Mesenchymal stem cell (in vitro differentiated cells and primary cell): ENCODE measurements around the gene MPP2.
A peak's percentile ranks its signal among the peaks of the same experiment; 100 is the strongest.

Experiments
- DNase-seq: peaks from one replicate; pipeline ENCODE4 v3.0.0-alpha.2; 2013
- H2AFZ ChIP-seq: one replicate; pipeline ENCODE4 v1.6.1; 2013; ENCODE audit warnings: low read depth, mild to moderate bottlenecking, control low read depth, inconsistent platforms, low read length, moderate library complexity
- H2AK5ac ChIP-seq: 2 replicates; pipeline ENCODE4 v1.6.1; 2013; ENCODE audit warnings: low read length, moderate library complexity, mild to moderate bottlenecking, inconsistent platforms; ENCODE audit not compliant: severe bottlenecking
- H2BK120ac ChIP-seq: one replicate; pipeline ENCODE4 v1.6.1; 2013; ENCODE audit warnings: low read depth, mild to moderate bottlenecking, inconsistent platforms, low read length, moderate library complexity
- H2BK12ac ChIP-seq, 2 experiments: one replicate each; pipeline ENCODE4 v1.6.1; 2013; ENCODE audit warnings: inconsistent platforms in 2 of 2, low read length in 2 of 2, mild to moderate bottlenecking in 2 of 2, moderate library complexity in 2 of 2, control low read depth in 1 of 2
- H2BK15ac ChIP-seq: one replicate; pipeline ENCODE4 v1.6.1; 2013; ENCODE audit warnings: mild to moderate bottlenecking, low read depth, inconsistent platforms; ENCODE audit not compliant: poor library complexity, severe bottlenecking
- H2BK5ac ChIP-seq: 2 replicates; pipeline ENCODE4 v1.6.1; 2013; ENCODE audit warnings: low read depth, mild to moderate bottlenecking, low read length, control low read depth, inconsistent platforms; ENCODE audit not compliant: poor library complexity, severe bottlenecking
- H3K14ac ChIP-seq, 2 experiments: one replicate each; pipeline ENCODE4 v1.6.1; 2013; ENCODE audit warnings: inconsistent platforms in 2 of 2, low read length in 2 of 2, control low read depth in 1 of 2, mild to moderate bottlenecking in 1 of 2, moderate library complexity in 1 of 2
- H3K18ac ChIP-seq, 2 experiments: one replicate each; pipeline ENCODE4 v1.6.1; 2013; ENCODE audit warnings: inconsistent platforms in 2 of 2, low read length in 2 of 2, control low read depth in 1 of 2, low read depth in 1 of 2, mild to moderate bottlenecking in 1 of 2
- H3K23ac ChIP-seq, 2 experiments: one replicate each; pipeline ENCODE4 v1.6.1; 2013; ENCODE audit warnings: inconsistent platforms in 2 of 2, low read length in 2 of 2, mild to moderate bottlenecking in 2 of 2, moderate library complexity in 2 of 2, control low read depth in 1 of 2
- H3K27ac ChIP-seq: 2 replicates; pipeline ENCODE4 v1.5.1; 2013; ENCODE audit warnings: mild to moderate bottlenecking, moderate library complexity, low read length, control low read depth, inconsistent platforms; ENCODE audit not compliant: poor library complexity, severe bottlenecking
- H3K27me3 ChIP-seq, 2 experiments: 2 replicates each; pipeline versions ENCODE4 v1.6.1 to v1.7.0; 2013; ENCODE audit warnings: low read length in 2 of 2, mild to moderate bottlenecking in 2 of 2, moderate library complexity in 2 of 2, control low read depth in 1 of 2, inconsistent platforms in 1 of 2; ENCODE audit not compliant: control insufficient read depth in 1 of 2, insufficient read depth in 1 of 2
- H3K36me3 ChIP-seq, 2 experiments: 2 replicates each; pipeline versions ENCODE4 v1.6.1 to v1.7.0; 2013; ENCODE audit warnings: low read length in 2 of 2, control low read depth in 1 of 2, inconsistent platforms in 1 of 2, low read depth in 1 of 2, mild to moderate bottlenecking in 1 of 2; ENCODE audit not compliant: insufficient read depth in 2 of 2, control insufficient read depth in 1 of 2
- H3K4ac ChIP-seq, 2 experiments: one replicate each; pipeline ENCODE4 v1.6.1; 2013; ENCODE audit warnings: inconsistent platforms in 2 of 2, low read length in 2 of 2, mild to moderate bottlenecking in 2 of 2, moderate library complexity in 2 of 2, control low read depth in 1 of 2, low read depth in 1 of 2
- H3K4me1 ChIP-seq: 2 replicates; pipeline ENCODE4 v1.6.1; 2013; ENCODE audit warnings: low read depth, low read length, control low read depth; ENCODE audit not compliant: control insufficient read depth, insufficient read depth
- H3K4me2 ChIP-seq: 2 replicates; pipeline ENCODE4 v1.6.1; 2013; ENCODE audit warnings: low read length, mild to moderate bottlenecking, inconsistent platforms; ENCODE audit not compliant: poor library complexity, severe bottlenecking
- H3K4me3 ChIP-seq, 2 experiments: 2 replicates each; pipeline versions ENCODE4 v1.5.1 to v1.7.0; 2013; ENCODE audit warnings: low read length in 2 of 2, mild to moderate bottlenecking in 2 of 2, control low read depth in 1 of 2, low read depth in 1 of 2; ENCODE audit not compliant: insufficient read depth in 1 of 2
- H3K79me1 ChIP-seq: replicated peaks from 2 replicates; pipeline ENCODE4 v1.6.1; 2013; ENCODE audit warnings: mild to moderate bottlenecking, control low read depth, low read length, inconsistent platforms; ENCODE audit not compliant: poor library complexity, severe bottlenecking
- H3K9ac ChIP-seq: 2 replicates; pipeline ENCODE4 v1.7.0; 2013; ENCODE audit warnings: mild to moderate bottlenecking, low read length, moderate library complexity
- H3K9me3 ChIP-seq: 2 replicates; pipeline ENCODE4 v1.7.0; 2013; ENCODE audit warnings: mild to moderate bottlenecking, low read length; ENCODE audit not compliant: control insufficient read depth
- H4K8ac ChIP-seq: one replicate; pipeline ENCODE4 v1.6.1; 2013; ENCODE audit warnings: inconsistent platforms, mild to moderate bottlenecking, low read length, moderate library complexity
- H4K91ac ChIP-seq: one replicate; pipeline ENCODE4 v1.6.1; 2013; ENCODE audit warnings: mild to moderate bottlenecking, low read length, inconsistent platforms
- whole genome bisulfite sequencing: methylation state at CpG from one replicate; pipeline ENCODE4 v1.1.7; 2013; ENCODE audit warnings: mixed read lengths; 5-methylcytosine and 5-hydroxymethylcytosine counted together

The MPP2 gene

DNA sequence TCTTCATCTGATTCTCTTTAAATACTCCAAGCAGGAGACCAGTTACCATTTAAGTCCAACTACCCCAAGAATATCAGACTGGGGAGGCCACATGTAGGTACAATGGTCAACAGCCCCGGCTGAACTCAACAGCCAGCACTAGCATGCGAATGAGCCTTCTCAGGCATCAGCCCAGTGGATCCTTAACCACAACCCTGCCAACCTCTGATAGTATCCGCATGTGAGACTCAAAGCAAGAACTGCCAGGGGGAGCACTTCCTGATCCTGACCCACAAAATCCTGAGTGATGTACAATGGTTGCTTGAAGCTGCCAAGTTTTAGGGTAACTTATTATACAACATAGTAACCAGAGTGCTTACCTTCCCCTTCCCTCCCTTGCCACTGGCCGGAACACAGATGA is 42.4 kb upstream of the MPP2 start:
- DNase-seq: no peak
- no peaks in the 10 kb centered on the region for H3K9me3 ChIP-seq
- H3K27ac ChIP-seq: no peak overlapping the region
- no peak overlapping the region for H4K8ac ChIP-seq
- H2BK15ac ChIP-seq: no peak overlapping the region
- H3K18ac ChIP-seq: no peak overlapping the region
- H2BK5ac ChIP-seq: no peak overlapping the region
- no peak overlapping the region for H3K4me3 ChIP-seq
- no peak overlapping the region for H2BK120ac ChIP-seq
- H3K4me1 ChIP-seq: peaks cover 11% of the 10 kb centered on the region
- no peak overlapping the region for H3K4ac ChIP-seq
- H3K9ac ChIP-seq: no peak overlapping the region
- peaks cover 0 to 7% of the 10 kb centered on the region in 2 experiments for H3K36me3 ChIP-seq
- H2BK12ac ChIP-seq: no peak overlapping the region
- no peak overlapping the region for H4K91ac ChIP-seq
- no peak overlapping the region for H3K4me2 ChIP-seq
- no peak overlapping the region for H2AK5ac ChIP-seq
- no peak overlapping the region for H3K14ac ChIP-seq
- peaks cover 49 to 53% of the 10 kb centered on the region in 2 experiments for H3K27me3 ChIP-seq
- H3K79me1 ChIP-seq: no peaks in the 10 kb centered on the region
- WGBS: 62% methylated on average over 4 of the region's 4 CpGs
- H3K23ac ChIP-seq: peak overlapping the region in 1 of 2 experiments; percentile 51
- H2AFZ ChIP-seq: no peak overlapping the region

DNA sequence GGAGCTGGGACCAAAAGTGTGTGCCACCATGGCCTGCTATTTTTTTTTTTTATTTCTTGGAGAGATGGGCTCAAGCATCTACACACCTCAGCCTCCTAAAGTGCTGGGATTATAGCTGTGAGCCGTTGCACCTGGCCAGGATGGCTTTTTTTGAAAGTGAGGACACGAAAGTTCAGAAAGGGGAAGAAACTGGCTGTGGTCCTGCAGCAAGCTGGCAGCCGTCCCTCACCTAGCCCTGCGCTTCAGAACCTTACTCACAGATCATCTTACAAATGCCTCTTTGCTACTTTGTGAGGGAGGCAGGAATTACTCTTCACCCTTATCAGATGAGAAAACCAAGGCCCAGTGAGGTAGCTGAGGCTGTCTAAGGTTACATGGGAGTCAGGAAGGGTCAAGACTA is 39.4 kb upstream of the MPP2 start:
- Histone ChIP-seq H3K9me3 (no peaks in the 10 kb centered on the region), H2BK15ac (no peak overlapping the region), H3K4me2 (no peak overlapping the region), H3K18ac (no peak overlapping the region), H2BK5ac (no peak overlapping the region), H3K36me3 (no peaks in the 10 kb centered on the region), H3K27me3 (peaks cover 22 to 23% of the 10 kb centered on the region in 2 experiments), H3K4ac (no peak overlapping the region), H3K4me3 (no peak overlapping the region), H2BK12ac (no peak overlapping the region), H2AK5ac (no peak overlapping the region), H3K14ac (no peak overlapping the region), H3K23ac (no peak overlapping the region), H3K27ac (no peak overlapping the region), H4K91ac (no peak overlapping the region), H2AFZ (no peak overlapping the region), H2BK120ac (no peak overlapping the region), H3K79me1 (no peaks in the 10 kb centered on the region), H4K8ac (no peak overlapping the region), H3K9ac (no peak overlapping the region), H3K4me1 (no peaks in the 10 kb centered on the region)
- 63% methylated on average over 4 of the region's 4 CpGs for WGBS
- no peak for DNase-seq

DNA sequence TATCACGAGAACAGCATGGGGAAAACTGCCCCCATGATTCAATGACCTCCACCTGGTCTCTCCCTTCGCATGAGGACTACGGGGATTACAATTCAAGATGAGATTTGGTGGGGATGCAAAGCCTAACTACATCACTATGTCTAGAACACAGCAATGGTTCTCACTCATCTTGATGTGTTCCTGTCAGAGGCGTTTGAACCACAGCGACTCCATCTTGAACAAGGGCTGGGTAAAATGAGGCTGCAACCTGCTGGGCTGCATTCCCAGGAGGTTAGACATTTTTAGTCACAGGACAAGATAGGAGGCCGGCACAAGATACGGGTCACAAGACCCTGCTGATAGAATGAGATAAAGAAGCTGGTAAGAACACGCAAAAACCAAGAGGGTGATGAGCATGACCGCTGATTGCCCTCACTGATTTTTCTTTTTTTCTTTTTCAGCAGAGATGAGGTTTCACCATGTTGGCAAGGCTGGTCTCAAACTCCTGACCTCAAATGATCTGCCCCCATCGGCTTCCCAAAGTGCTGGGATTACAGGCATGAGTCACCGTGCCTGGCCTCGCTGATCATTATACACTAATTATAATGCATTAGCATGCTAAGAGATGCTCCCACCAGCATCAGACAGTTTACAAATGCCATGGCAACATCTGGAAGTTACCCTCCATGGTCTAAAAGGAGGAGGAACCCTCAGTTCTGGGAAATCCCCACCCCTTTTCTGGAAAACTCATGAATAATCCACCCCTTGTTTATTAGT is 37.9 kb upstream of the MPP2 start:
- no peak overlapping the region for H2BK5ac ChIP-seq
- no peak overlapping the region for H3K4me3 ChIP-seq
- 74% methylated on average over 12 of the region's 12 CpGs for WGBS

DNA sequence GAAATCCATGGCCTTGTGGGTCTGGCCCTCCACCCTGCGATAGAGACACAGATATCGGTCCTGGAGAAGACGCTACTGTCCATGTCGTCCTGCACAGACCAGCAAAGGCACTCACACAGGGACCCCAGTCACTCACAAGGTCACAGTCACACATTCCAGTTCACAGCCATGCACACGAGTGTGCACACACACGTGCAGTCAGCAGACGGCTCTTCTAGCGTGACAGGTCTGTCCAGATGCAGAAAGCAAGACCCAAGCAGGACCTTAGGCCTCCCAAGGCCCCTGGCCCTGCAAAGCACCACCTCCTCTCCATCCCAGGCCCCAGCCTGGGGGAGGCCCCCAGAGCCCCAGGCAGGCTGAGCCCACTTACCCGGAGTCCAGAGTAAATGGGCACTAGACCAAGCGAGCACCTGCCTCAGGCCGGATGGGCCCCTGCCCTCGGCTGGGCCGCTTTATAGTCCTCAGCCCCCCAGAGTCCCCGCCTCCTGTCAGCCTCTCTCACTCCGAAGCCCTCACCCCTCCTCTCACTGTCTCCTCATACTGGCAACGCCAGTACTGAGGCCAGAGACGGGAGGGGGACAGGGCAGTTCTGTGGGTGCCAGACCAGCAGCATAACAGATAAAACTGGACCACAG is 34.8 kb upstream of the MPP2 start, which contains the start of gene PPY:
PPY (minus strand) TSS at position 426 of the 635 bp plus-strand sequence. CDS start 822 bp downstream, outside the sequence.
- no peak within 1 kb of the TSS for H3K4me3 ChIP-seq

More for the DNA sequence above, 37.9 kb upstream of the MPP2 start:
- Histone ChIP-seq H3K27me3 (peaks cover 9 to 11% of the 10 kb centered on the region in 2 experiments), H3K23ac (no peak overlapping the region), H3K9me3 (no peaks in the 10 kb centered on the region), H4K91ac (no peak overlapping the region), H4K8ac (no peak overlapping the region), H3K36me3 (no peaks in the 10 kb centered on the region), H3K4me1 (no peaks in the 10 kb centered on the region), H3K27ac (no peak overlapping the region), H3K9ac (no peak overlapping the region), H2BK15ac (no peak overlapping the region), H2AFZ (no peak overlapping the region), H2AK5ac (no peak overlapping the region), H3K79me1 (no peaks in the 10 kb centered on the region), H3K14ac (no peak overlapping the region), H3K4me2 (no peak overlapping the region), H2BK12ac (no peak overlapping the region), H3K4ac (no peak overlapping the region), H3K18ac (no peak overlapping the region), H2BK120ac (no peak overlapping the region)
- peak; percentile 57 for DNase-seq

More for the DNA sequence above, 34.8 kb upstream of the MPP2 start, which contains the start of gene PPY:
- Histone ChIP-seq H3K27me3 (peaks cover 17 to 22% of the 10 kb centered on the region in 2 experiments), H3K9ac (peak within 1 kb of the TSS; percentile 65), H3K18ac (no peak within 1 kb of the TSS), H4K91ac (no peak within 1 kb of the TSS), H3K4ac (no peak within 1 kb of the TSS), H3K23ac (no peak within 1 kb of the TSS), H3K9me3 (no peaks in the 10 kb centered on the region), H2BK15ac (no peak within 1 kb of the TSS), H3K4me1 (peaks cover 5% of the 10 kb centered on the region), H3K4me2 (no peak within 1 kb of the TSS), H3K36me3 (no peaks in the 10 kb centered on the region), H2AFZ (no peak within 1 kb of the TSS), H4K8ac (no peak within 1 kb of the TSS), H3K14ac (no peak within 1 kb of the TSS), H2BK120ac (no peak within 1 kb of the TSS), H2AK5ac (no peak within 1 kb of the TSS), H3K79me1 (no peaks in the 10 kb centered on the region), H2BK5ac (no peak within 1 kb of the TSS), H3K27ac (no peak within 1 kb of the TSS), H2BK12ac (no peak within 1 kb of the TSS)
- DNase-seq: no peak
- 87% methylated on average over 17 of the region's 17 CpGs for WGBS
